Keratinocyte (primary cell): ENCODE data around the gene ASPN. TPM values are rescaled to one million over a fixed set of nuclear protein-coding genes. Genes with fewer than 3 reads are reported as not detected.

Experiments used
- DNase-seq: peaks from one replicate; pipeline ENCODE4 v3.0.0-alpha.2; 2011; ENCODE audit warnings: low read depth, missing footprints, low spot score
- FAIRE-seq: peaks from 2 replicates; lab custom pipeline; 2011; peaks lifted over from hg19 to GRCh38; lab: Jason Lieb, UNC
- H2AFZ ChIP-seq: 2 replicates; pipeline ENCODE4 v1.6.0; 2012; ENCODE audit warnings: low read length, control low read depth, inconsistent platforms; ENCODE audit not compliant: control insufficient read depth
- H3K27ac ChIP-seq: 2 replicates; pipeline ENCODE4 v1.5.1; 2011; ENCODE audit warnings: low read length; ENCODE audit not compliant: control insufficient read depth, insufficient read depth
- H3K27me3 ChIP-seq: 3 replicates; pipeline ENCODE4 v1.6.0; 2011; ENCODE audit warnings: low read length; ENCODE audit not compliant: control insufficient read depth, insufficient read depth; ENCODE audit errors: extremely low read depth
- H3K36me3 ChIP-seq, 2 experiments: 2 replicates in 1 of 2; 3 replicates in 1 of 2; pipeline ENCODE4 v1.5.1; 2011; ENCODE audit warnings: low read length in 2 of 2, mild to moderate bottlenecking in 1 of 2; ENCODE audit not compliant: control insufficient read depth in 2 of 2, insufficient read depth in 2 of 2; ENCODE audit errors: extremely low read depth in 1 of 2
- H3K4me1 ChIP-seq: 3 replicates; pipeline ENCODE4 v1.5.1; 2011; ENCODE audit warnings: low read length; ENCODE audit not compliant: control insufficient read depth, insufficient read depth; ENCODE audit errors: extremely low read depth
- H3K4me2 ChIP-seq: 3 replicates; pipeline ENCODE4 v1.6.0; 2011; ENCODE audit warnings: low read depth, low read length; ENCODE audit not compliant: control insufficient read depth, insufficient read depth; ENCODE audit errors: extremely low read depth
- H3K4me3 ChIP-seq, 3 experiments: fragments of 200-600 bp in 1 of 3; sonication (generic) in 1 of 3; 2 replicates in 2 of 3; 3 replicates in 1 of 3; pipeline ENCODE4 v1.5.1; 2011 to 2016; ENCODE audit warnings: low read length in 3 of 3, mild to moderate bottlenecking in 3 of 3, control low read depth in 2 of 3, inconsistent platforms in 1 of 3, low read depth in 1 of 3, mixed read lengths in 1 of 3, mixed run types in 1 of 3, moderate library complexity in 1 of 3; ENCODE audit not compliant: control insufficient read depth in 2 of 3, insufficient read depth in 2 of 3; ENCODE audit errors: extremely low read depth in 1 of 3
- H3K79me2 ChIP-seq: 2 replicates; pipeline ENCODE4 v1.6.0; 2012; ENCODE audit warnings: low read length; ENCODE audit not compliant: control insufficient read depth, insufficient read depth
- H3K9ac ChIP-seq: 3 replicates; pipeline ENCODE4 v1.6.0; 2011; ENCODE audit warnings: low read length; ENCODE audit not compliant: control insufficient read depth, insufficient read depth; ENCODE audit errors: extremely low read depth
- H3K9me1 ChIP-seq: 3 replicates; pipeline ENCODE4 v1.6.0; 2011; ENCODE audit warnings: low read length; ENCODE audit not compliant: control insufficient read depth, insufficient read depth; ENCODE audit errors: extremely low read depth
- H3K9me3 ChIP-seq: 2 replicates; pipeline ENCODE4 v1.5.1; 2012; ENCODE audit warnings: low read depth, low read length; ENCODE audit not compliant: control insufficient read depth
- H4K20me1 ChIP-seq: 3 replicates; pipeline ENCODE4 v1.6.0; 2011; ENCODE audit warnings: low read length; ENCODE audit not compliant: control insufficient read depth, insufficient read depth; ENCODE audit errors: extremely low read depth
- EZH2 ChIP-seq: IDR thresholded peaks from one replicate; pipeline ENCODE4 v1.6.1; 2012; ENCODE audit warnings: inconsistent platforms, mild to moderate bottlenecking, low read length, moderate library complexity
- dilution Hi-C: fragments of 300-500 bp; cut with MboI; formaldehyde crosslinking; loops from one replicate; pipeline ENCODE4 v1.7.0; 2020; ENCODE audit warnings: low sequenced_read_pairs; ENCODE audit not compliant: extremely low pct_ligation_motif_present
- polyA plus RNA-seq, 5 experiments: library from polyadenylated mRNA; depleted of rRNA in 3 of 5; stranded (reverse) in 3 of 5; stranded (forward) in 1 of 5; unstranded in 1 of 5; fragments of >200 nt; gene quantifications; 1 replicate in 1 of 5; 2 replicates in 3 of 5; 3 replicates in 1 of 5; pipeline versions ENCODE4 v1.2.1 to v1.2.3, GENCODE V29; 2011 to 2012; ENCODE audit warnings: missing spikeins in 2 of 5, low read depth in 1 of 5, low replicate concordance in 1 of 5
- TF ChIP-seq, protein P1 (sequence below), 3 experiments: IDR thresholded peaks in 1 of 3; conservative IDR thresholded peaks in 1 of 3; optimal IDR thresholded peaks in 1 of 3; 2 replicates in 2 of 3; 3 replicates in 1 of 3; pipeline versions ENCODE3 to v1.5.1; 2011; ENCODE audit warnings: low read length in 3 of 3, mild to moderate bottlenecking in 3 of 3, moderate library complexity in 2 of 3, control low read depth in 1 of 3, inconsistent platforms in 1 of 3; ENCODE audit not compliant: insufficient read depth in 2 of 3; ENCODE audit errors: extremely low read depth in 1 of 3

ASPN gene
- polyA plus RNA-seq, 1 donor (not counting 4 experiments of a cell fraction or from before 2014, with no cell fraction given) = 0.63 TPM

DNA sequence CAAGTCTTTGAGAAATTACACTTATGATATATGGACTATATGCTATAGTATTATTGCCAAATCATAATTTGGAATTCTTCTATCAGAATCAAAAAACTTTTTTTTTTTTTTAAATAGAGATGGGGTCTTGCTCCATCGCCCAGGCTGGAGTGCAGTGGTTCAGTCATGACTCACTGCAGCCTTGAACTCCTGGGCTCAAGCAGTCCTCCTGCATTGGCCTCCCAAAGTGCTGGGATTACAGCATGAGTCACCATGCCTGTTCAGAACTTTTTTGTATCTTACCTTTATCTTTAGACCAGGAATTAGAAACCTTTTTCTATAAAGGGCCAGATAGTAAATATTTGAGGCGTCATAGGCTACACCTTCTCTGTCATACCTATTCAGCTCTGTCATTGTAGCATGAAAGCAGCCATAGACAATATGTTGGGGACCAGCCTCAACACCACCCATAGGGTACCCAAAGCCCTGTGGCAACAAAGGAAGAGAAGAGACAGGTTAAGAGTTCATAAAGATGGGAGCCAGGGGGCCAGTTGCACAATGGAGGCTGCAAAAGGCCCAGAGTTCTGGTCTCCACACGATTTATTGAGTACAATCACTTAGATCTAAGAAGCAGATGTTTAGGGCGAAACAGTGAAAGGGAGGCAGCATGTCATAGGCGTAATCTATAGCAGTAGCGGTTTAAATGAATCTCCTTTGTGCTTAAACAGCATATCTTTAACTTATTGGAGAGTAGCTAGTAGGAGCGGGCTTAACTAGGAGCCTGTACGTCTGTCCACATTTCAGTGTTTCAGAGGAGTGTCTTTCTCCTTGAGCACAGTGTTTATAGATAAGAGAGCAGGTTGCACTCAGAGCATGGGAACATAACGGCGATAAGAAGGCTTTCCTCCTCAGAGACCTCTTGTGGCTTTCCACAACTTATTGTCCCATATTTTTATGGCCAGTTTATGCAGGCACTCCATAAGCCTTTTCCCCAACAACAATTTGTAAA lies 41.0 kb upstream of the ASPN start:
- H3K27ac ChIP-seq = no peak overlapping the region
- DNase-seq (no peak), FAIRE-seq (no peak)
- no peaks in the 10 kb centered on the region for H3K36me3 ChIP-seq
- dilution Hi-C loops = no loop called here
- no peak overlapping the region for H2AFZ ChIP-seq
- no peak overlapping the region for H3K4me2 ChIP-seq
- H3K4me3 ChIP-seq = no peak overlapping the region
- H3K9me1 ChIP-seq = no peaks in the 10 kb centered on the region
- TF ChIP-seq, protein P1, sequence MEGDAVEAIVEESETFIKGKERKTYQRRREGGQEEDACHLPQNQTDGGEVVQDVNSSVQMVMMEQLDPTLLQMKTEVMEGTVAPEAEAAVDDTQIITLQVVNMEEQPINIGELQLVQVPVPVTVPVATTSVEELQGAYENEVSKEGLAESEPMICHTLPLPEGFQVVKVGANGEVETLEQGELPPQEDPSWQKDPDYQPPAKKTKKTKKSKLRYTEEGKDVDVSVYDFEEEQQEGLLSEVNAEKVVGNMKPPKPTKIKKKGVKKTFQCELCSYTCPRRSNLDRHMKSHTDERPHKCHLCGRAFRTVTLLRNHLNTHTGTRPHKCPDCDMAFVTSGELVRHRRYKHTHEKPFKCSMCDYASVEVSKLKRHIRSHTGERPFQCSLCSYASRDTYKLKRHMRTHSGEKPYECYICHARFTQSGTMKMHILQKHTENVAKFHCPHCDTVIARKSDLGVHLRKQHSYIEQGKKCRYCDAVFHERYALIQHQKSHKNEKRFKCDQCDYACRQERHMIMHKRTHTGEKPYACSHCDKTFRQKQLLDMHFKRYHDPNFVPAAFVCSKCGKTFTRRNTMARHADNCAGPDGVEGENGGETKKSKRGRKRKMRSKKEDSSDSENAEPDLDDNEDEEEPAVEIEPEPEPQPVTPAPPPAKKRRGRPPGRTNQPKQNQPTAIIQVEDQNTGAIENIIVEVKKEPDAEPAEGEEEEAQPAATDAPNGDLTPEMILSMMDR (optimal IDR thresholded peaks at IDR 0.05 in 1 of 3, IDR thresholded peaks at IDR 0.05 in 1 of 3, conservative IDR thresholded peaks at IDR 0.05 in 1 of 3; ENCODE audit: extremely low read depth in 1 of 3, insufficient read depth in 2 of 3, low read length in 3 of 3) = no peak
- no peak for TF ChIP-seq EZH2
- no peaks in the 10 kb centered on the region for H3K27me3 ChIP-seq
- H3K4me1 ChIP-seq = no peaks in the 10 kb centered on the region
- no peaks in the 10 kb centered on the region for H3K9me3 ChIP-seq
- no peaks in the 10 kb centered on the region for H4K20me1 ChIP-seq
- no peak overlapping the region for H3K9ac ChIP-seq
- no peaks in the 10 kb centered on the region for H3K79me2 ChIP-seq

DNA sequence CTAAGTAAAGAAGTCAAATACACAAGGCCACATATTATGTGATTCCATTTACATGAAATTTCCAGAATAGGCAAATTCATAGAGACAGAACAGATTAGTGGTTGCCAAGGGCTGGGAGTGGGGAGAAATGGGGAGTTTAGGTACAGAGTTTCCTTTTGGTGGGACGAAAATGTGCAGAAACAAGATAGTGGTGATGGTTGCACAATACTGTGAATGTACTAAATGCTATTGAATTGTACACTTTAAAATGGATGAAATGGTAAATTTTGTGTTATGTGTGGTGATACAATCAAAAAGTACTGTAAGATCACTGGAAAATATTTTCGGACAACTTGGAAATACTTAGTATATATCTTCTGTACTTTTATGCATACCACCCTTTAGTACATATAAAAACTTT lies 38.5 kb upstream of the ASPN start:
- Histone ChIP-seq H3K4me2 (no peak overlapping the region), H3K9me1 (no peaks in the 10 kb centered on the region), H3K9me3 (no peaks in the 10 kb centered on the region), H3K4me3 (no peak overlapping the region), H3K36me3 (no peaks in the 10 kb centered on the region), H3K79me2 (no peaks in the 10 kb centered on the region), H3K27me3 (no peaks in the 10 kb centered on the region), H3K4me1 (no peaks in the 10 kb centered on the region), H4K20me1 (no peaks in the 10 kb centered on the region), H2AFZ (no peak overlapping the region), H3K9ac (no peak overlapping the region), H3K27ac (no peak overlapping the region)
- dilution Hi-C loops = no loop called here
- FAIRE-seq (no peak), DNase-seq (no peak)
- TF ChIP-seq, protein P1 (optimal IDR thresholded peaks at IDR 0.05 in 1 of 3, IDR thresholded peaks at IDR 0.05 in 1 of 3, conservative IDR thresholded peaks at IDR 0.05 in 1 of 3; ENCODE audit: extremely low read depth in 1 of 3, insufficient read depth in 2 of 3, low read length in 3 of 3) = no peak
- TF ChIP-seq EZH2 = no peak
